HepG2 (cell line): ENCODE measurements around the gene SLC45A1. TPM values are rescaled to one million over a fixed set of nuclear protein-coding genes. Genes with fewer than 3 reads are reported as not detected.

ENCODE experiments used
- ATAC-seq: fragments of 200-7000 bp; cut with Tn5 transposase; 3 replicates; pipeline ENCODE4 v1.9.1; 2020; ENCODE audit warnings: mild to moderate bottlenecking, moderate library complexity
- BruUV-seq: library from RNA; stranded (reverse); fragments of 400-500 nt; replicated peaks from 2 replicates; lab custom pipeline; 2021; lab: Mats Ljungman, UMichigan
- CTCF ChIA-PET: fragments of 300-600 bp; formaldehyde crosslinking; extraction: SDS; loops from one replicate; lab custom pipeline; 2021; ENCODE audit warnings: low total read pairs, inconsistent platforms, low intra/inter-chr PET ratio; lab: Yijun Ruan, JAX
- POLR2A ChIA-PET: fragments of 350-600 bp; sonication (Branson Sonifier 250); formaldehyde crosslinking; loops from one replicate; lab custom pipeline; 2020; ENCODE audit warnings: antibody characterized with exemption, inconsistent platforms; lab: Yijun Ruan, JAX
- DNase-seq: peaks from one replicate; pipeline ENCODE4 v3.0.0-alpha.2; 2015; ENCODE audit warnings: low spot score
- FAIRE-seq: peaks from 3 replicates; lab custom pipeline; 2011; peaks lifted over from hg19 to GRCh38; lab: Jason Lieb, UNC
- H2AFZ ChIP-seq: one replicate; pipeline ENCODE4 v1.6.1; 2011; ENCODE audit warnings: low read length, inconsistent platforms
- H3K27ac ChIP-seq: fragments of 300-600 bp; 3 replicates; pipeline ENCODE4 v1.8.0; 2011; ENCODE audit warnings: mixed run types, mild to moderate bottlenecking, mixed read lengths, low read length, inconsistent platforms; ENCODE audit not compliant: insufficient read depth; ENCODE audit errors: extremely low read length
- H3K27me3 ChIP-seq, 2 experiments: fragments of 200-600 bp in 1 of 2; 2 replicates in 1 of 2; 3 replicates in 1 of 2; pipeline versions ENCODE4 v1.6.0 to v1.8.0; 2011; ENCODE audit warnings: low read length in 2 of 2, mild to moderate bottlenecking in 2 of 2, moderate library complexity in 2 of 2, inconsistent platforms in 1 of 2; ENCODE audit not compliant: insufficient read depth in 2 of 2, control insufficient read depth in 1 of 2
- H3K36me3 ChIP-seq, 2 experiments: fragments of 200-600 bp in 1 of 2; replicated peaks in 1 of 2; 2 replicates in 1 of 2; 3 replicates in 1 of 2; pipeline versions ENCODE4 v1.5.1 to v1.8.0; 2011; ENCODE audit warnings: low read length in 2 of 2, inconsistent platforms in 1 of 2; ENCODE audit not compliant: insufficient read depth in 2 of 2, control insufficient read depth in 1 of 2
- H3K4me1 ChIP-seq: 2 replicates; pipeline ENCODE4 v1.5.1; 2012; ENCODE audit warnings: low read length, inconsistent platforms; ENCODE audit not compliant: insufficient read depth
- H3K4me2 ChIP-seq: 2 replicates; pipeline ENCODE4 v1.6.0; 2011; ENCODE audit warnings: low read depth, low read length, inconsistent platforms
- H3K4me3 ChIP-seq, 3 experiments: fragments of 200-600 bp in 1 of 3; sonication (generic), shearing (Covaris generic) in 1 of 3; replicated peaks in 1 of 3; 2 replicates each; pipeline ENCODE4 v1.5.1; 2011 to 2016; ENCODE audit warnings: low read length in 3 of 3, inconsistent platforms in 2 of 3, low read depth in 2 of 3, mild to moderate bottlenecking in 2 of 3, control low read depth in 1 of 3, mixed read lengths in 1 of 3; ENCODE audit not compliant: insufficient read depth in 1 of 3
- H3K79me2 ChIP-seq: one replicate; pipeline ENCODE4 v1.6.1; 2011; ENCODE audit warnings: low read length, inconsistent platforms; ENCODE audit not compliant: insufficient read depth
- H3K9ac ChIP-seq: 2 replicates; pipeline ENCODE4 v1.6.0; 2011; ENCODE audit warnings: mild to moderate bottlenecking, low read depth, low read length, inconsistent platforms; ENCODE audit not compliant: insufficient read depth
- H3K9me3 ChIP-seq: 2 replicates; pipeline ENCODE4 v1.5.1; 2012; ENCODE audit warnings: mild to moderate bottlenecking, low read length
- H4K20me1 ChIP-seq: 2 replicates; pipeline ENCODE4 v1.6.0; 2011; ENCODE audit warnings: inconsistent platforms, mild to moderate bottlenecking, low read length, moderate library complexity; ENCODE audit not compliant: insufficient read depth
- ETV6 ChIP-seq: sonication (generic); formaldehyde crosslinking; conservative IDR thresholded peaks from 2 replicates; pipeline ENCODE4 v1.4.0; 2020; ENCODE audit warnings: missing genetic modification reagents
- GATAD2A ChIP-seq: IDR thresholded peaks from 2 replicates; pipeline ENCODE4 v1.6.1; 2016
- KLF6 ChIP-seq: IDR thresholded peaks from 2 replicates; pipeline ENCODE4 v1.8.0; 2016; ENCODE audit warnings: missing biosample characterization, missing genetic modification reagents
- NFE2L1 ChIP-seq: sonication (generic); formaldehyde crosslinking; IDR thresholded peaks from 2 replicates; pipeline ENCODE4 v1.4.0; 2020; ENCODE audit warnings: missing genetic modification reagents, mild to moderate bottlenecking, borderline replicate concordance
- NONO ChIP-seq, 2 experiments: fragments of 450-650 bp in 1 of 2; sonication (generic) in 1 of 2; formaldehyde crosslinking in 1 of 2; IDR thresholded peaks in 1 of 2; conservative IDR thresholded peaks in 1 of 2; 2 replicates each; pipeline versions ENCODE4 v1.6.1 to v1.8.0; 2017 to 2022; ENCODE audit warnings: mild to moderate bottlenecking in 1 of 2, missing genetic modification reagents in 1 of 2, moderate library complexity in 1 of 2
- U2AF2 ChIP-seq: fragments of 200-400 bp; formaldehyde crosslinking; IDR thresholded peaks from 2 replicates; pipeline ENCODE4 v1.6.1; 2017; ENCODE audit warnings: low read depth, mild to moderate bottlenecking, low read length
- ZNF274 ChIP-seq: sonication (generic); formaldehyde crosslinking; IDR thresholded peaks from 2 replicates; pipeline ENCODE4 v1.5.1; 2020; ENCODE audit warnings: mild to moderate bottlenecking, missing genetic modification reagents
- ZNF530 ChIP-seq: sonication (generic); formaldehyde crosslinking; IDR thresholded peaks from 2 replicates; pipeline ENCODE4 v1.5.0; 2020; ENCODE audit warnings: low read depth, mild to moderate bottlenecking, missing genetic modification reagents
- ZNF598 ChIP-seq: sonication (generic); formaldehyde crosslinking; IDR thresholded peaks from 2 replicates; pipeline ENCODE4 v1.5.1; 2020; ENCODE audit warnings: mild to moderate bottlenecking, missing genetic modification reagents, borderline replicate concordance
- ZNF629 ChIP-seq: sonication (generic); formaldehyde crosslinking; conservative IDR thresholded peaks from 2 replicates; pipeline ENCODE4 v1.5.0; 2020; ENCODE audit warnings: missing genetic modification reagents
- ZNF777 ChIP-seq: sonication (generic); formaldehyde crosslinking; IDR thresholded peaks from 2 replicates; pipeline ENCODE4 v1.4.0; 2020; ENCODE audit warnings: missing genetic modification reagents
- WGBS: methylation state at CpG from one replicate; pipeline ENCODE4 v1.1.6; 2017; ENCODE audit warnings: low lambda C conversion rate; 5-methylcytosine and 5-hydroxymethylcytosine counted together
- in situ Hi-C: cut with HindIII; loops from 2 replicates; pipeline ENCODE4 v1.10.0; 2017; ENCODE audit warnings: low pct_unique_long_range_greater_than_20kb; ENCODE audit not compliant: extremely low pct_ligation_motif_present
- intact Hi-C: fragments of 100-400 bp; cut with micrococcal nuclease; formaldehyde crosslinking; loops from one replicate; pipeline ENCODE4 v1.10.0; 2022; ENCODE audit not compliant: unreplicated experiment
- polyA plus RNA-seq, 8 experiments: library from polyadenylated mRNA; depleted of rRNA in 3 of 8; stranded (reverse) in 7 of 8; unstranded in 1 of 8; fragments of >200 nt; fragmentation: Illumina TruSeq in 4 of 8; extraction: Trizol in 4 of 8; gene quantifications; 2 replicates each; pipeline versions ENCODE4 v1.2.1 to v1.2.3, GENCODE V29; 2011 to 2016; ENCODE audit warnings: low read depth in 4 of 8, missing spikeins in 1 of 8, mixed read lengths in 1 of 8; ENCODE audit not compliant: insufficient read depth in 1 of 8
- total RNA-seq, 5 experiments: library from RNA; depleted of rRNA; stranded (reverse); fragments of >200 nt; fragmentation: Illumina TruSeq; extraction: Trizol; gene quantifications; 2 replicates each; pipeline ENCODE4 v1.2.3, GENCODE V29; 2016; ENCODE audit warnings: low read depth in 1 of 5
- TF ChIP-seq, protein P1 (sequence below): sonication (generic); formaldehyde crosslinking; IDR thresholded peaks from 2 replicates; pipeline ENCODE4 v1.4.0; 2020; ENCODE audit warnings: missing genetic modification reagents
- TF ChIP-seq, protein P2 (sequence below): sonication (generic); formaldehyde crosslinking; IDR thresholded peaks from 2 replicates; pipeline ENCODE4 v1.4.0; 2020; ENCODE audit warnings: mild to moderate bottlenecking, missing genetic modification reagents, borderline replicate concordance
- TF ChIP-seq, protein P3 (sequence below): IDR thresholded peaks from 2 replicates; pipeline ENCODE4 v1.4.0; 2020; ENCODE audit warnings: mild to moderate bottlenecking, missing genetic modification reagents

Gene SLC45A1
- total and polyA plus RNA-seq, 2 of the 13 experiments (the other 11 are each of a cell fraction or from before 2014, with no cell fraction given), result not detected

DNA sequence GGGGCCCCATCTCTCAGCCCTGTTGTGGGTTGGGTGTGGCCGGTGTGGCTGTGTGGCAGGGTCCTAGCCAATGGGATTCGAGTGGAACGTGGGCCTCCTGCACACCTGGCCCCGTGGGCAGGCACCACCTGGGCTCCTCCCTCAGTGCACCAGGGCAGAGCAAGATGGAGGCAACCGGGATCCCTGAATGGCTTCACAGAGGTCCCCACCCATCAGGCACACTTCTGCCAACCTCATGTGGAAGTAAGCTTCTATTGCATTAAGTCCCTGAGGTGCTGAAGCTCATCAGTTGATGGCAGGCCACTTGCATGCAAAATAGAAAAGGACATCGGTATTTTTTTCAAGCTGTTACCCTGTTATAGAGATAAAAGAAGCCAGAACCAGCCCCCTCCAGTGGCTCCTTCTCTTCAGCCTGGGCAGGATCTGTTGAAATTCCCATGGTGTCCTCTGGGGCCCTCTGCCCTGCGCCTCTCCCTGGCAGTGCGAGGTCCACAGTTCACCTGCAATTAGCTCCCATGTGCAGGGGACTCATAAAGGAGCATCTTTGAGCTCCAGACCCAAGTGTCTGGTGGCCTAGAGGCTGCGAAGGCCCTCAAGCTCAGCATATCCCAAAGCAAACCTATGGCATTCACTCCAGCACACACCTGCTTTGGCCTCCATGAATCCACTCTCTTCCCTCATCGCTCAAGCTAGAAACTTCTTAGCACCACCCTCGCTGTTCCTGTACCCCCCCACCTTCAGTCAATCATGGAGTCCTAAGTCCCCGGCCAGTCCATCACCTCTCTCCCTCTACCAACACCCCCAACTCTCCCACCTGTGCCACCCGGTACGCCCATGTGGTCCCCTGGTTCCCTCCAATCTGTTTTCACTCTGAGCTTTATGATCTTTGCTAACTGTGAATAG, 2.1 kb upstream of the SLC45A1 start (continued):
- TF ChIP-seq ETV6 (CRISPR knock-in tag) (no peak), ZNF777 (no peak), GATAD2A (CRISPR knock-in tag) (peak; percentile 68), ZNF530 (CRISPR knock-in tag) (no peak), U2AF2 (no peak)

DNA sequence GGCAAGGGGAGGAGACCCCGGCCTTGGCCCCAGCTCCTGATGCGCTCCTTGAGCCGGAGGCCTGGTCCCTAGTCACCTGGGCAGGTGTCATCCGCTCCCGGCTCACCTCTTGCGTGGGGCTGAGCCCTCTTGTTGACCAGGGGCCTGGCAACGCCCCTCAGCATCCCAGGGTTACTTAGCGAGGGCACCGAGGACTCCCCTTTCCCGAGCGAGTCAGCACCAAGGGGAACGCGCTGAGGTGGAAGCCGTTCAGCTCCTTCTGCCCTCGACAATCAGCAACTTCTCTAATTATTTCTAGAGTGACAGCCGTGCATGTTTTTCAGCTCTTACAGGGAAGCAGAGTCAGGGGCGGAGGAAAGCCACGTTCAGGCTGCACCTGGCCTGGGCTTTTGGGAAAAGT, 522 bp downstream of the SLC45A1 start:
- no peak overlapping the region for H3K9ac ChIP-seq
- no peak overlapping the region for H2AFZ ChIP-seq
- H3K27ac ChIP-seq, result no peak overlapping the region
- H3K4me3 ChIP-seq, result peak overlapping the region in 1 of 3 experiments; percentile 43; a peak in 2 of 6 replicates
- FAIRE-seq (no peak), ATAC-seq (no peak), DNase-seq (no peak)
- H3K4me2 ChIP-seq, result peak overlapping the region; percentile 27; the same call in 1 of the 2 replicates
- in situ Hi-C loops (loop anchor here (10.0 kb wide), 1 partner anchor 304 kb away; no protein-coding TSS in a partner anchor), intact Hi-C loops (loop anchor here (10.0 kb wide), 1 partner anchor 124 kb away; no protein-coding TSS in a partner anchor)
- ChIA-PET POLR2A (no interaction called here), CTCF (no interaction called here)
- no peaks in the 10 kb centered on the region for H3K36me3 ChIP-seq
- H3K9me3 ChIP-seq, result no peaks in the 10 kb centered on the region
- WGBS, result 84% methylated on average over 3 of the region's 18 CpGs
- H3K4me1 ChIP-seq, result peaks cover 37% of the 10 kb centered on the region
- no TSS peak for BruUV-seq
- peaks cover 10% of the 10 kb centered on the region for H3K79me2 ChIP-seq
- H3K27me3 ChIP-seq, result peaks cover 2 to 7% of the 10 kb centered on the region in 2 experiments; a peak in 2 of 5 replicates
- H4K20me1 ChIP-seq, result no peaks in the 10 kb centered on the region
- no peak for TF ChIP-seq KLF6 (CRISPR knock-in tag)
- TF ChIP-seq NONO (IDR thresholded peaks at IDR 0.05), result no peak
- no peak for TF ChIP-seq NONO (CRISPR knock-in tag; conservative IDR thresholded peaks at IDR 0.05)
- no peak for TF ChIP-seq ZNF629 (CRISPR knock-in tag)
- no peak for TF ChIP-seq NFE2L1
- TF ChIP-seq, protein P1, sequence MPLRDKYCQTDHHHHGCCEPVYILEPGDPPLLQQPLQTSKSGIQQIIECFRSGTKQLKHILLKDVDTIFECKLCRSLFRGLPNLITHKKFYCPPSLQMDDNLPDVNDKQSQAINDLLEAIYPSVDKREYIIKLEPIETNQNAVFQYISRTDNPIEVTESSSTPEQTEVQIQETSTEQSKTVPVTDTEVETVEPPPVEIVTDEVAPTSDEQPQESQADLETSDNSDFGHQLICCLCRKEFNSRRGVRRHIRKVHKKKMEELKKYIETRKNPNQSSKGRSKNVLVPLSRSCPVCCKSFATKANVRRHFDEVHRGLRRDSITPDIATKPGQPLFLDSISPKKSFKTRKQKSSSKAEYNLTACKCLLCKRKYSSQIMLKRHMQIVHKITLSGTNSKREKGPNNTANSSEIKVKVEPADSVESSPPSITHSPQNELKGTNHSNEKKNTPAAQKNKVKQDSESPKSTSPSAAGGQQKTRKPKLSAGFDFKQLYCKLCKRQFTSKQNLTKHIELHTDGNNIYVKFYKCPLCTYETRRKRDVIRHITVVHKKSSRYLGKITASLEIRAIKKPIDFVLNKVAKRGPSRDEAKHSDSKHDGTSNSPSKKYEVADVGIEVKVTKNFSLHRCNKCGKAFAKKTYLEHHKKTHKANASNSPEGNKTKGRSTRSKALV (CRISPR knock-in tag), result no peak
- no peak for TF ChIP-seq ZNF274 (CRISPR knock-in tag)
- TF ChIP-seq, protein P2, sequence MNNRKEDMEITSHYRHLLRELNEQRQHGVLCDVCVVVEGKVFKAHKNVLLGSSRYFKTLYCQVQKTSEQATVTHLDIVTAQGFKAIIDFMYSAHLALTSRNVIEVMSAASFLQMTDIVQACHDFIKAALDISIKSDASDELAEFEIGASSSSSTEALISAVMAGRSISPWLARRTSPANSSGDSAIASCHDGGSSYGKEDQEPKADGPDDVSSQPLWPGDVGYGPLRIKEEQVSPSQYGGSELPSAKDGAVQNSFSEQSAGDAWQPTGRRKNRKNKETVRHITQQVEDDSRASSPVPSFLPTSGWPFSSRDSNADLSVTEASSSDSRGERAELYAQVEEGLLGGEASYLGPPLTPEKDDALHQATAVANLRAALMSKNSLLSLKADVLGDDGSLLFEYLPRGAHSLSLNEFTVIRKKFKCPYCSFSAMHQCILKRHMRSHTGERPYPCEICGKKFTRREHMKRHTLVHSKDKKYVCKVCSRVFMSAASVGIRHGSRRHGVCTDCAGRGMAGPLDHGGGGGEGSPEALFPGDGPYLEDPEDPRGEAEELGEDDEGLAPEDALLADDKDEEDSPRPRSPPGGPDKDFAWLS, result no peak
- TF ChIP-seq, protein P3, sequence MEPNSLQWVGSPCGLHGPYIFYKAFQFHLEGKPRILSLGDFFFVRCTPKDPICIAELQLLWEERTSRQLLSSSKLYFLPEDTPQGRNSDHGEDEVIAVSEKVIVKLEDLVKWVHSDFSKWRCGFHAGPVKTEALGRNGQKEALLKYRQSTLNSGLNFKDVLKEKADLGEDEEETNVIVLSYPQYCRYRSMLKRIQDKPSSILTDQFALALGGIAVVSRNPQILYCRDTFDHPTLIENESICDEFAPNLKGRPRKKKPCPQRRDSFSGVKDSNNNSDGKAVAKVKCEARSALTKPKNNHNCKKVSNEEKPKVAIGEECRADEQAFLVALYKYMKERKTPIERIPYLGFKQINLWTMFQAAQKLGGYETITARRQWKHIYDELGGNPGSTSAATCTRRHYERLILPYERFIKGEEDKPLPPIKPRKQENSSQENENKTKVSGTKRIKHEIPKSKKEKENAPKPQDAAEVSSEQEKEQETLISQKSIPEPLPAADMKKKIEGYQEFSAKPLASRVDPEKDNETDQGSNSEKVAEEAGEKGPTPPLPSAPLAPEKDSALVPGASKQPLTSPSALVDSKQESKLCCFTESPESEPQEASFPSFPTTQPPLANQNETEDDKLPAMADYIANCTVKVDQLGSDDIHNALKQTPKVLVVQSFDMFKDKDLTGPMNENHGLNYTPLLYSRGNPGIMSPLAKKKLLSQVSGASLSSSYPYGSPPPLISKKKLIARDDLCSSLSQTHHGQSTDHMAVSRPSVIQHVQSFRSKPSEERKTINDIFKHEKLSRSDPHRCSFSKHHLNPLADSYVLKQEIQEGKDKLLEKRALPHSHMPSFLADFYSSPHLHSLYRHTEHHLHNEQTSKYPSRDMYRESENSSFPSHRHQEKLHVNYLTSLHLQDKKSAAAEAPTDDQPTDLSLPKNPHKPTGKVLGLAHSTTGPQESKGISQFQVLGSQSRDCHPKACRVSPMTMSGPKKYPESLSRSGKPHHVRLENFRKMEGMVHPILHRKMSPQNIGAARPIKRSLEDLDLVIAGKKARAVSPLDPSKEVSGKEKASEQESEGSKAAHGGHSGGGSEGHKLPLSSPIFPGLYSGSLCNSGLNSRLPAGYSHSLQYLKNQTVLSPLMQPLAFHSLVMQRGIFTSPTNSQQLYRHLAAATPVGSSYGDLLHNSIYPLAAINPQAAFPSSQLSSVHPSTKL (CRISPR knock-in tag), result no peak
- TF ChIP-seq ZNF598, result no peak
